ENCODE data around the gene IGSF21. TPM values are rescaled to one million over a fixed set of nuclear protein-coding genes. Genes with fewer than 3 reads are reported as not detected.

IGSF21 gene
- total RNA-seq, 4 donors from 2014 or later: not detected

GRCh38 chr1:18327650-18328049 lies 220.1 kb downstream of the IGSF21 start:
- no peaks in the 10 kb centered on the region for H3K27me3 ChIP-seq
- no peaks in the 10 kb centered on the region for H3K9me3 ChIP-seq
- no peaks in the 10 kb centered on the region for H3K4me1 ChIP-seq
- no peak for DNase-seq
- TF ChIP-seq POLR2A (IDR thresholded peaks at IDR 0.05): no peak
- TF ChIP-seq, protein P1, sequence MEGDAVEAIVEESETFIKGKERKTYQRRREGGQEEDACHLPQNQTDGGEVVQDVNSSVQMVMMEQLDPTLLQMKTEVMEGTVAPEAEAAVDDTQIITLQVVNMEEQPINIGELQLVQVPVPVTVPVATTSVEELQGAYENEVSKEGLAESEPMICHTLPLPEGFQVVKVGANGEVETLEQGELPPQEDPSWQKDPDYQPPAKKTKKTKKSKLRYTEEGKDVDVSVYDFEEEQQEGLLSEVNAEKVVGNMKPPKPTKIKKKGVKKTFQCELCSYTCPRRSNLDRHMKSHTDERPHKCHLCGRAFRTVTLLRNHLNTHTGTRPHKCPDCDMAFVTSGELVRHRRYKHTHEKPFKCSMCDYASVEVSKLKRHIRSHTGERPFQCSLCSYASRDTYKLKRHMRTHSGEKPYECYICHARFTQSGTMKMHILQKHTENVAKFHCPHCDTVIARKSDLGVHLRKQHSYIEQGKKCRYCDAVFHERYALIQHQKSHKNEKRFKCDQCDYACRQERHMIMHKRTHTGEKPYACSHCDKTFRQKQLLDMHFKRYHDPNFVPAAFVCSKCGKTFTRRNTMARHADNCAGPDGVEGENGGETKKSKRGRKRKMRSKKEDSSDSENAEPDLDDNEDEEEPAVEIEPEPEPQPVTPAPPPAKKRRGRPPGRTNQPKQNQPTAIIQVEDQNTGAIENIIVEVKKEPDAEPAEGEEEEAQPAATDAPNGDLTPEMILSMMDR (IDR thresholded peaks at IDR 0.05): no peak
- H3K36me3 ChIP-seq: no peaks in the 10 kb centered on the region
- no peak overlapping the region for H3K4me3 ChIP-seq
- no peak overlapping the region for H3K27ac ChIP-seq

DNA sequence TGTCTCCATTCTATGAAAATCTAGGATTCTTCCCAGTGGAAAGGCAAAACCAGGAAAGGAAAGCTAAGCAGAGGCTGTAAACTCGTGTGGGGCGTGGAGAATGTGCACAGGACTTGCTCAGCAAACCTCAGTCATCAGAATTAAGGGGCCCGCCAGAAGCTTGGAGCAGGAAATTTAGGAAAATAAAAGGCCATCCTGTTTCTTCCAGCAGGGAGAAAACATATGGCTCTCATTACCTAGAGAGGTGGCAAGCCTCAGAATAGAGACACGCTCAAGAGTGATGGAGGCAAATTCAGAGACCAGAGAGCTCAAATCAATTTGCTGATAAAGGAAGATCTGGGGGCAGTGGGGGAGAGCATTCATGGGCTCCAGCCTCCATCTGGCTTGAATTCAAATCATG lies 221.2 kb downstream of the IGSF21 start:
- Histone ChIP-seq H3K4me1 (no peaks in the 10 kb centered on the region), H3K4me3 (no peak overlapping the region), H3K9me3 (no peaks in the 10 kb centered on the region), H3K27me3 (no peaks in the 10 kb centered on the region), H3K27ac (no peak overlapping the region), H3K36me3 (no peaks in the 10 kb centered on the region)
- TF ChIP-seq POLR2A (IDR thresholded peaks at IDR 0.05): no peak
- TF ChIP-seq, protein P1 (IDR thresholded peaks at IDR 0.05): no peak
- no peak for DNase-seq

DNA sequence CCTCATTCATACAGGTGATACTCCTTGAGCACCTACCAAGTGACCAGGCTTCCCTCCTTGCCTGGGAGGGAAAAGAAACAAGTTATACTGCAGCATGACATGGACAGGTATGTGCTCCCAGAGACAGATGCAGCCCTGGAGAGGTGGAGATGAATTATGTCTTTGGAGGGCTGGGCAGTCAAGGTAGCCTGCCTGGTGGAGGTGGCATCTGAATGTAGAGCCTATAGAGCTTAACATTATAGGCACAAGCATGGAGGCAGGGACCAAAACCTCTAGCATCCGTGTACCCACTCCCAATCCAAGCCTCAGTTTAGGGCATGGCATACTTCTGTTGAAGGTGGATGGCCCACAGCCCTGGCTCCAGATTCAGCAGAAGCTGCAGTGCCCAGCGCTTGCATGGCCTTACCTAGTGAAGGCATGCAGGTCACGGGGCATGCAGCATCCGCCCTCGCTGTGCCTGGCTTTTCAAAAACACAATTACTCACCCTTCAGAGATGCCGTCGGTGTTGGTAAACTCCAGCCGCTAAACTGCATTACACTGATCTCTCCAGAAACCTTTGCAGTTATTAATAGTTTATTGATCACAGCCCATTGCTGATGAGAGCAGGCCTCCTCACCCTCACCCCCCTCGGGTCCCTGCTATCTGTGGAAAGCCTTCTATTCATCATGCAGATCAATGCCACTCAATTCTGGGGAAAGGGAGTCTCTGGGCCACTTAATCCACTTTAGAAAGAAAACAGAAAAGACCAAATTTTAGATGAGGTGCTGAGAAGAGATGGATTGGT lies 222.1 kb downstream of the IGSF21 start:
- Histone ChIP-seq H3K4me3 (no peak overlapping the region), H3K9me3 (no peaks in the 10 kb centered on the region), H3K27ac (no peak overlapping the region), H3K4me1 (no peaks in the 10 kb centered on the region), H3K27me3 (no peaks in the 10 kb centered on the region), H3K36me3 (no peaks in the 10 kb centered on the region)
- TF ChIP-seq, protein P1 (IDR thresholded peaks at IDR 0.05): no peak
- no peak for TF ChIP-seq POLR2A (IDR thresholded peaks at IDR 0.05)
- no peak for DNase-seq

DNA sequence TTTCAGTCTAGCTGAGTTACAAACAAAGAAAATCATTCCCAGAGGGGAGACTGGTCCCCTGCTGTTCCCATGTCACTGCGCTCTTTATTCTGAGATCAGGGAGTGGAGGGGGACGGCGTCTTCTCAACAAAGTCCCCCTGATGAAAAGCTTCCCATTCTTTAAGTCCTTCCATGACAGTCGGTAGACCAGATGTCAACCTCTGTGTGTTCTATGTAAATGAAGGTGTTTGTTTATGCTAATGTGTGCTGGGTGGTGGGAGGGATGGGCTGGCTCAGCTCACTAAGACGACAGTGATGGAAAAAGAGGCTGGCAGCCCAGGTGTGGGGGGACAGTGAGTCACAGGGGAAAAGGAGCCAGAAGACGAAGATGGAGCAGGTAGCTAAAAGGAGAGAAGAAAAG lies 225.0 kb downstream of the IGSF21 start:
- Histone ChIP-seq H3K36me3 (no peaks in the 10 kb centered on the region), H3K4me1 (no peaks in the 10 kb centered on the region), H3K27me3 (no peaks in the 10 kb centered on the region), H3K4me3 (no peak overlapping the region), H3K27ac (no peak overlapping the region), H3K9me3 (no peaks in the 10 kb centered on the region)
- no peak for DNase-seq
- TF ChIP-seq, protein P1 (IDR thresholded peaks at IDR 0.05): no peak
- TF ChIP-seq POLR2A (IDR thresholded peaks at IDR 0.05): no peak

DNA sequence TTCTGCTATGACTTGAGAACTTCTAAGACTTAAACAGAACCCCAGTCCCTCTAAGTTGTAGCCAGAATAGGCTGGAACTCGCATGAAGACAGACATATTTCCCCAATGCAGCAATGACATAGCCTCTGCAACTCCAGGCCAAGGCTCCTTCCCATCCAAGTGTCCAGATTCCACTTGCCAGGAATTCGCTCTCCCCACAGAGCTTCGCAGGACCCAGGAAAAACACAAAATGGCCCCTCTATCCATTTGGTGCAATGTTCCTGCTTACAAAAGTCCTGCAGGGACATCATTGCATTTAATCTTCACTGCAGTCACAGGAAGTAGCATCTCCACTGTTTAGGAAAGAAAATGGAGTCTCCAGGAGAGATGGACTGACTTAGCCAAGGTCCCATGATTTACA lies 225.6 kb downstream of the IGSF21 start:
- Histone ChIP-seq H3K27me3 (no peaks in the 10 kb centered on the region), H3K4me1 (no peaks in the 10 kb centered on the region), H3K27ac (no peak overlapping the region), H3K4me3 (no peak overlapping the region), H3K9me3 (no peaks in the 10 kb centered on the region), H3K36me3 (no peaks in the 10 kb centered on the region)
- no peak for DNase-seq
- TF ChIP-seq, protein P1 (IDR thresholded peaks at IDR 0.05): no peak
- no peak for TF ChIP-seq POLR2A (IDR thresholded peaks at IDR 0.05)
